Activated naive CD4-positive, alpha-beta T cell treated with anti-CD3 and anti-CD28 coated beads, Interleukin-2, amount 50 U/mL, for 72 hours (primary cell): ENCODE results near the gene LMBRD2. TPM values are rescaled to one million over a fixed set of nuclear protein-coding genes. Genes with fewer than 3 reads are reported as not detected.
"Not testable (repeated sequence)": the region's sequence is repeated elsewhere in the genome, so short reads cannot be mapped to it uniquely, and the experiment has no call there.

Experiments
- ATAC-seq, 2 donors: fragments of 150-1000 bp; cut with Tn5 transposase; 2 replicates each; pipeline ENCODE4 v1.10.0; 2021; ENCODE audit warnings: mild to moderate bottlenecking in 2 of 2, moderate library complexity in 2 of 2
- DNase-seq, 2 donors: peaks; one replicate each; pipeline ENCODE4 v3.0.0; 2021 to 2022; ENCODE audit warnings: low spot score in 2 of 2
- H3K27ac Mint-ChIP-seq, 2 donors: one replicate each; pipeline ENCODE4 v1.8.0; 2022; ENCODE audit warnings: mild to moderate bottlenecking in 2 of 2, mixed read lengths in 2 of 2
- H3K36me3 Mint-ChIP-seq, 2 donors: one replicate each; pipeline ENCODE4 v1.8.0; 2022; ENCODE audit warnings: mixed read lengths in 2 of 2
- H3K9me3 Mint-ChIP-seq, 2 donors: one replicate each; pipeline ENCODE4 v1.8.0; 2022; ENCODE audit warnings: mixed read lengths in 2 of 2
- total RNA-seq, 2 donors: library from RNA; stranded (reverse); gene quantifications; one replicate each; pipeline ENCODE4 v1.2.3, GENCODE V29; 2022

Gene LMBRD2
- 10 to 100 TPM in 1 of 2 donors, 1 to 10 TPM in 1; 6.7 to 12.9 TPM for total RNA-seq

GRCh38 chr5:36151434-36152323 lies at the start of gene LMBRD2, which contains the start of gene SKP2:
Gene LMBRD2, minus strand, starts transcription at chr5:36151887. Its CDS starts 8,538 bp downstream, at chr5:36143349.
Gene SKP2, plus strand, starts transcription at chr5:36152111. Its CDS starts 152 bp downstream, at chr5:36152263.
- H3K36me3 Mint-ChIP-seq, result peaks cover 47 to 55% of the 10 kb centered on the region in 2 donors
- ATAC-seq (peak; percentile 99), DNase-seq (peak; percentile 96)
- H3K9me3 Mint-ChIP-seq, result no peaks in the 10 kb centered on the region
- H3K27ac Mint-ChIP-seq, result peak within 1 kb of the TSS; percentile 87 to 97

GRCh38 chr5:36200513-36200912 lies 48.8 kb upstream of the LMBRD2 start:
- Mint-ChIP-seq H3K36me3 (peaks cover 6 to 7% of the 10 kb centered on the region in 2 donors), H3K9me3 (no peaks in the 10 kb centered on the region), H3K27ac (no peak overlapping the region)
- ATAC-seq, result no peak
- no peak for DNase-seq

GRCh38 chr5:36199620-36200019 lies 47.9 kb upstream of the LMBRD2 start:
- ATAC-seq (no peak), DNase-seq (no peak)
- Mint-ChIP-seq H3K9me3 (no peaks in the 10 kb centered on the region), H3K36me3 (no peaks in the 10 kb centered on the region), H3K27ac (no peak overlapping the region)

GRCh38 chr5:36198783-36199182 lies 47.1 kb upstream of the LMBRD2 start:
- H3K36me3 Mint-ChIP-seq, DNase-seq, ATAC-seq, H3K9me3 Mint-ChIP-seq, H3K27ac Mint-ChIP-seq: not testable (repeated sequence)

- no peak for ATAC-seq
- Mint-ChIP-seq H3K9me3 (no peaks in the 10 kb centered on the region), H3K36me3 (no peaks in the 10 kb centered on the region), H3K27ac (no peak overlapping the region)
- no peak for DNase-seq
These were observed 46.6 kb upstream of the LMBRD2 start for GRCh38 chr5:36198281-36198680.

- Mint-ChIP-seq H3K9me3 (peaks cover 6 to 7% of the 10 kb centered on the region in 2 donors), H3K27ac (no peak overlapping the region), H3K36me3 (peaks cover 24 to 28% of the 10 kb centered on the region in 2 donors)
- DNase-seq (no peak), ATAC-seq (no peak)
These were observed 42.1 kb upstream of the LMBRD2 start for GRCh38 chr5:36193746-36194145.

- peaks cover 9 to 26% of the 10 kb centered on the region in 2 donors for H3K9me3 Mint-ChIP-seq
- peaks cover 52 to 53% of the 10 kb centered on the region in 2 donors for H3K36me3 Mint-ChIP-seq
- DNase-seq, ATAC-seq, H3K27ac Mint-ChIP-seq: not testable (repeated sequence)
These were observed 32.7 kb upstream of the LMBRD2 start for GRCh38 chr5:36184408-36184807.

GRCh38 chr5:36181774-36182173 lies 30.1 kb upstream of the LMBRD2 start:
- ATAC-seq (no peak), DNase-seq (no peak)
- H3K27ac Mint-ChIP-seq, result no peak overlapping the region
- peaks cover 26 to 28% of the 10 kb centered on the region in 2 donors for H3K36me3 Mint-ChIP-seq
- H3K9me3 Mint-ChIP-seq, result peaks cover 0 to 5% of the 10 kb centered on the region in 2 donors

- DNase-seq (no peak), ATAC-seq (no peak)
- Mint-ChIP-seq H3K36me3 (peaks cover 16 to 18% of the 10 kb centered on the region in 2 donors), H3K9me3 (no peaks in the 10 kb centered on the region), H3K27ac (no peak overlapping the region)
These were observed 29.1 kb upstream of the LMBRD2 start for GRCh38 chr5:36180556-36181350.

GRCh38 chr5:36179950-36180349 lies 28.3 kb upstream of the LMBRD2 start:
- DNase-seq (no peak), ATAC-seq (no peak)
- Mint-ChIP-seq H3K9me3 (no peaks in the 10 kb centered on the region), H3K27ac (no peak overlapping the region), H3K36me3 (peaks cover 8 to 15% of the 10 kb centered on the region in 2 donors)

GRCh38 chr5:36178524-36178890 lies 26.8 kb upstream of the LMBRD2 start:
- peaks cover 0 to 20% of the 10 kb centered on the region in 2 donors for H3K36me3 Mint-ChIP-seq
- H3K9me3 Mint-ChIP-seq, result no peaks in the 10 kb centered on the region
- DNase-seq, result no peak
- H3K27ac Mint-ChIP-seq, result no peak overlapping the region
- ATAC-seq, result no peak

- Mint-ChIP-seq H3K36me3 (peaks cover 0 to 20% of the 10 kb centered on the region in 2 donors), H3K9me3 (no peaks in the 10 kb centered on the region), H3K27ac (peak overlapping the region in 1 of 2 donors; percentile 62)
- DNase-seq (no peak), ATAC-seq (no peak)
These were observed 26.2 kb upstream of the LMBRD2 start for GRCh38 chr5:36177715-36178523.

GRCh38 chr5:36177154-36177553 lies 25.5 kb upstream of the LMBRD2 start:
- DNase-seq (no peak), ATAC-seq (no peak)
- H3K9me3 Mint-ChIP-seq, result no peaks in the 10 kb centered on the region
- no peak overlapping the region for H3K27ac Mint-ChIP-seq
- H3K36me3 Mint-ChIP-seq, result peaks cover 0 to 20% of the 10 kb centered on the region in 2 donors

GRCh38 chr5:36175043-36175442 lies 23.4 kb upstream of the LMBRD2 start:
- H3K36me3 Mint-ChIP-seq, result peaks cover 0 to 16% of the 10 kb centered on the region in 2 donors

GRCh38 chr5:36174119-36174518 lies 22.4 kb upstream of the LMBRD2 start:
- Mint-ChIP-seq H3K36me3 (peaks cover 0 to 14% of the 10 kb centered on the region in 2 donors), H3K9me3 (no peaks in the 10 kb centered on the region), H3K27ac (peak overlapping the region in 1 of 2 donors; percentile 17)
- DNase-seq (no peak), ATAC-seq (no peak)

More at GRCh38 chr5:36175043-36175442, 23.4 kb upstream of the LMBRD2 start:
- H3K27ac Mint-ChIP-seq, result no peak overlapping the region
- no peak for DNase-seq
- ATAC-seq, result no peak
- no peaks in the 10 kb centered on the region for H3K9me3 Mint-ChIP-seq

GRCh38 chr5:36173426-36173825 lies 21.7 kb upstream of the LMBRD2 start:
- H3K9me3 Mint-ChIP-seq, result no peaks in the 10 kb centered on the region
- DNase-seq (no peak), ATAC-seq (no peak)
- H3K27ac Mint-ChIP-seq, result no peak overlapping the region
- peaks cover under 1 to 14% of the 10 kb centered on the region in 2 donors for H3K36me3 Mint-ChIP-seq
